Muscle layer of duodenum (tissue), 2 donors: Measurements from ENCODE around the gene ENO2.
"Not testable (repeated sequence)": the region's sequence is repeated elsewhere in the genome, so short reads cannot be mapped to it uniquely, and the experiment has no call there.

ENCODE experiments used
- H3K27ac ChIP-seq: one replicate; pipeline ENCODE4 v1.7.0; 2013; ENCODE audit warnings: mild to moderate bottlenecking, low read length
- H3K27me3 ChIP-seq: one replicate; pipeline ENCODE4 v1.7.0; 2013; ENCODE audit warnings: low read depth, mild to moderate bottlenecking, control low read depth, low read length
- H3K36me3 ChIP-seq, 2 donors: one replicate each; pipeline ENCODE4 v1.7.0; 2013; ENCODE audit warnings: low read length in 2 of 2, control low read depth in 1 of 2, mild to moderate bottlenecking in 1 of 2; ENCODE audit not compliant: insufficient read depth in 2 of 2, control insufficient read depth in 1 of 2
- H3K4me1 ChIP-seq, 2 donors: one replicate each; pipeline ENCODE4 v1.7.0; 2013; ENCODE audit warnings: low read length in 2 of 2, mild to moderate bottlenecking in 2 of 2, control low read depth in 1 of 2, moderate library complexity in 1 of 2; ENCODE audit not compliant: insufficient read depth in 2 of 2, control insufficient read depth in 1 of 2
- H3K4me3 ChIP-seq, 2 donors: one replicate each; pipeline ENCODE4 v1.7.0; 2013; ENCODE audit warnings: low read length in 2 of 2, low read depth in 1 of 2, mild to moderate bottlenecking in 1 of 2
- H3K9me3 ChIP-seq, 2 donors: one replicate each; pipeline ENCODE4 v1.7.0; 2013; ENCODE audit warnings: low read length in 2 of 2, control low read depth in 1 of 2, mild to moderate bottlenecking in 1 of 2; ENCODE audit not compliant: control insufficient read depth in 1 of 2
- donor health status: healthy.

ENO2 gene

DNA sequence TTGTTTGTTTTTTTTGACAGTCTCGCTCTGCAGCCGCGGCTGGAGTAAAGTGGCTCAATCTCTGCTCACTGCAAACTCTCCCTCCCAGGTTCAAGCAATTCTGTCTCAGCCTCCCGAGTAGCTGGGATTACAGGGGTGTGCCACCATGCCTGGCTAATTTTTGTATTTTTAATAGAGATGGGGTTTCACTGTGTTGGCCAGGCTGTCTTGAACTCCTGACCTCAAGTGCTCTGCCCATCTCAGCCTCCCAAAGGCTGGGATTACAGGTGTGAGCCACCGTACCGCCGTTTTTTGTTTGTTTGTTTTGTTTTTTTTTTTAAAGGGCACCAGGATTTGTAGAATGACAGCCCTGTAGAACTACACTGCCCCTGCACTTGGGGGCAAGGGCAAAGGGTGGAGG lies 25.6 kb upstream of the ENO2 start:
- not testable (repeated sequence) for H3K9me3 ChIP-seq, H3K27ac ChIP-seq, H3K4me3 ChIP-seq, H3K27me3 ChIP-seq, H3K4me1 ChIP-seq
- H3K36me3 ChIP-seq: peaks cover 5 to 15% of the 10 kb centered on the region in 2 donors

DNA sequence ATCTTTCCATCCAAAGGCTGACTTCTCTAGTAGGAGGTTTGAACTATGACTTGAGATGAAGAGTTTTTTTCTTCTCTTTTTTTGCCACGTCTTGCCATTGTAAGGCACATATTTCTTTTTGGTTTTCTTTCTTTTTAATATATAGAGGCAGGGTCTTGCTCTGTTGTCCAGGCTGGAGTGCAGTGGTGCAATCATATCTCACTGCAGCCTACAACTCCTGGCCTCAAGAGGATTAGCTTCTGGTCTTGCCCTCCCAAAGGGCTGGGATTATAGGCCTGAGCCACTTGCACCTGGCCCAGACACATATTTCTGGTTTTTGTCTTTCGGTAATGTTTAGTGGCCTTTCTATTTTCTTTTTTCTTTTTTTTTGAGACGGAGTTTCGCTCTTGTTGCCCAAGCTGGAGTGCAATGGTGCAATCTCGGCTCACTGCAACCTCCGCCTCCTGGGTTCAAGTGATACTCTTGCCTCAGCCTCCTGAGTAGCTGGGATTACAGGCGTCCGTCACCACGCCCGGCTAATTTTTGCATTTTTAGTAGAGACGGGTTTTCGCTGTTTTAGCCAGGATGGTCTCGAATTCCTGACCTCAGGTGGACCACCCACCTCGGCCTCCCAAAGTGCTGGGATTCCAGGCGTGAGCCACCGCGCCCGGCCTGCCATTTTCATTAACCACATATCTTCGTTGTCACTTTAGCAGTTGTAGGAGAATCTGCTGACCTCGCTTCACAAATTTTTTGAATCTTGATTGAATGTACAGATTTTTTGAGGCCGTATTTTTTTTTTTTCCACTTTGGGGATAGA lies 24.4 kb upstream of the ENO2 start:
- not testable (repeated sequence) for H3K4me3 ChIP-seq, H3K9me3 ChIP-seq, H3K27me3 ChIP-seq, H3K36me3 ChIP-seq, H3K4me1 ChIP-seq
- peak overlapping the region; percentile 88 for H3K27ac ChIP-seq

DNA sequence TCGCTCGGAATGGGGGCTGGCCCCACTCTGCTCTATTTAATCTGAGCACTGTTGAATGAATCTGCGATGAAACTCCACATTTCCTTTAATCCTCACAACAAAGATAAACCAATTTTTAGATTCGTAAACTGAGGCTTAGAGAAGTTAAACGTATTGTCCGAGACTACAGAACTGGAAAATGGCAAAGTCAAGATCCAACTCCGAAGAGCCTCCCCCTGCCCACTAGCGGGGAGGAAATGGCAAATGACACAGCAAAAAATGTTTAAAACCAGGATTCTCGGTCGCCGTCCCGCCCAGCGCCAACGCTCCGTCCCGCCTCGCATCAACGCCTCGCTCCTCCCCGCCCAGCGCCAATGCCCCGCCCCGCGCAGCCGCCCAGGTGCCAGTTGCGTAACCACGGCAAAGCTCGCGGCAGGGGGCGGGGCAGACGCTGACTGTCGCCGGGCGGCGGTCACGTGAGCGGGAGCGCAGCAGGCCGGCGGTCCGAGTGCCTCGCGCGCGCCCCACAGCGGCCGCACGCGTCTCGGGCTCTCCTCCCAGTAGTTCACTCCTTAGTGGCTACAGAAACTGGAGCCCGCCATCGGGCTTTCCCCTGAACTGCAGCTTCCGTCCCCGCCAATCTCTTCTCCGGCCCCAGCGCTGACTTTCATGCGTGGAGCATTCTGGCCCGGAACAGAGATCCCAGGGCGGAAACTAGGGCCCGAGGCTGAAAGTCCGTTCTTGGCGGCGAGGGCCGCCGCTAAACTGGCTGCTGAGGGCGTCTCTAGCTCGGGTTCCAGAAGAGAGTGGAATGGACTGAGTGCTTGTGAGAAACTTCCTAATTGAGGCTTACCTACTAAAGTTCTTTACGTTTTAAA lies 23.4 kb upstream of the ENO2 start:
- Histone ChIP-seq H3K27me3 (no peaks in the 10 kb centered on the region), H3K4me1 (no peaks in the 10 kb centered on the region), H3K9me3 (no peaks in the 10 kb centered on the region), H3K36me3 (peaks cover 0 to 4% of the 10 kb centered on the region in 2 donors), H3K27ac (peak overlapping the region; percentile 89), H3K4me3 (peak overlapping the region; percentile 65 to 85)

DNA sequence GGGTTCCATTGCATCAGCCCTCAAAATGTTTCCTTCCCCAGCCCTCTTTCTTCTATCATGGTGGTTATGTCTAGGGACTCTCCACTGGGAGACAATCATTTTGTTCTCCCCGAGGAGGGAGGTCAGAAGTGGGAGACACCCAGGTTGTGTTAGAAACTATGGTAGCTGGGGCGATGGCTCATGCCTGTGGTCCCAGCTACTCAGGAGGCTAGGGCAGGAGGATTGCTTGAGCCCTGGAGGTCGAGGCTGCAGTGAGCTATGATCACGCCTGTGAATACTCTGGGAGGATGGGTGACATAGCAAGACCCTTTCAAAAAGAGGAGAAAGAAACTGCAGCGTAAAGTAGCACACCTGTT lies 22.8 kb upstream of the ENO2 start:
- H3K27ac ChIP-seq: peak overlapping the region; percentile 89
- peak overlapping the region; percentile 65 to 85 for H3K4me3 ChIP-seq
- no peaks in the 10 kb centered on the region for H3K9me3 ChIP-seq
- H3K27me3 ChIP-seq: no peaks in the 10 kb centered on the region
- peaks cover 0 to 4% of the 10 kb centered on the region in 2 donors for H3K36me3 ChIP-seq
- no peaks in the 10 kb centered on the region for H3K4me1 ChIP-seq

DNA sequence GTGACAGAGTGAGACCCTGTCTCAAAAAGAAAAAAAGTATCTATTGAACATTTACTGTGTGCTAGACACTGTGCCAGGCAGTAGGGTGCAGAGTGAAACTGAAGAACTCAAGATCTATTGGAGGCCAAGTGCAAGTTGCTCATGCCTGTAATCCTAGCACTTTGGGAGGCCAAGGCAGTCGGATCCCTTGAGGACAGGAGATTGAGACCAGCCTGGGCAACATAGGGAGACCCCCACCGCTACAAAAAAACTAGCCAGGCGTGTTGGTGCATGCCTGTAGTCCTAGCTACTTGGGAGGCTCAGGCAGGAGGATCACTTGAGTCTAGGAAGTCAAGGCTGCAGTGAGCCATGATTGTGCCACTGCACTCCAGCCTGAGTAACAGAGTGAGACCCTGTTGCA lies 21.7 kb upstream of the ENO2 start:
- H3K4me1 ChIP-seq: not testable (repeated sequence)

DNA sequence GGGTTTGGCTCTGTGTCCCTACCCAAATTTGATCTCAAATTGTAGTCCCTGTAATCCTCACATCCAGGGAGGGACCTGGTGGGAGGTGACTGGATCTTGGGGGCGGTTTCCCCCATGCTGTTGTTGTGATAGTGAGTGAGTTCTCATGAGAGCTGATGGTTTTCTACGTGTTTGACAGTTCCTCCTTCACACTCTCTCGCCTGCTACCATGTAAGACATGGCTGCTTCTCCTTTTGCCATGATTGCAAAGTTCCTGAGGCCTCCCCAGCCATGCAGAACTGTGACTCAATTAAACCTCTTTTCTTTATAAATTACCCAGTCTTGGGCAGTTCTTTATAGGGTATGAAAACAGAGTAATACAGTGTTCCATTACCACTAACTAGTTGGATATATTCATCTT lies 20.1 kb upstream of the ENO2 start:
- no peak overlapping the region for H3K4me3 ChIP-seq
- no peaks in the 10 kb centered on the region for H3K9me3 ChIP-seq
- H3K4me1 ChIP-seq: peaks cover 0 to under 1% of the 10 kb centered on the region in 2 donors
- no peak overlapping the region for H3K27ac ChIP-seq
- peaks cover 0 to 4% of the 10 kb centered on the region in 2 donors for H3K36me3 ChIP-seq
- H3K27me3 ChIP-seq: no peaks in the 10 kb centered on the region

More for the DNA sequence above, 21.7 kb upstream of the ENO2 start:
- not testable (repeated sequence) for H3K4me3 ChIP-seq, H3K27ac ChIP-seq, H3K27me3 ChIP-seq, H3K9me3 ChIP-seq, H3K36me3 ChIP-seq

DNA sequence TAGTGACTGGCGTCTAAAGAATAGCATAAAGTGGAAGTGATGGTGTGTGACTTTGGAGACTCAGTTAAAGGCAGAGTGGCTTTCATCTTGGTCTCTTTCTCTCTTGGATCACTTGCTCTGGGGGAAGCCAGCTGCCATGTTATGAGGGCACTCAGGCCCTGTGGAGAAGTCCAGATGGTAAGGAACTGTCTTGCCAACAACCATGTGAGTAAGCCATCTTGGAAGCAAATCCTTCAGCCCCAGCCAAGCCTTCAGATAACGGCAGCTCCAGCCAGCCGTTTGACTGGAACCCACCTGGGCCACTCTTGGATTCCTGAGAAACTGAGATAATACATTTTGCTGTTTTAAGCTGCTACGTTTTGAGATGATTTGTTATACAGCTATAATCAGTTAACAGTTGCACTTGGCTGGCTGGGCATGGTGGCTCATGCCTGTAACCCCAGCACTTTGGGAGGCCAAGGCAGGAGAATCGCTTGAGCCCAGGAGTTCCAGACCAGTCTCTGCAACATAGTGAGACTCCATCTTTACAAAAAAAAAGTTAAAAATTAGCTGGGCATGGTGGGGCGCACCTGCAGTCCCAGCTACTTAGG lies 17.4 kb upstream of the ENO2 start:
- Histone ChIP-seq H3K36me3 (no peaks in the 10 kb centered on the region), H3K27me3 (no peaks in the 10 kb centered on the region), H3K27ac (no peak overlapping the region), H3K4me3 (no peak overlapping the region), H3K4me1 (peaks cover 0 to 6% of the 10 kb centered on the region in 2 donors), H3K9me3 (no peaks in the 10 kb centered on the region)

DNA sequence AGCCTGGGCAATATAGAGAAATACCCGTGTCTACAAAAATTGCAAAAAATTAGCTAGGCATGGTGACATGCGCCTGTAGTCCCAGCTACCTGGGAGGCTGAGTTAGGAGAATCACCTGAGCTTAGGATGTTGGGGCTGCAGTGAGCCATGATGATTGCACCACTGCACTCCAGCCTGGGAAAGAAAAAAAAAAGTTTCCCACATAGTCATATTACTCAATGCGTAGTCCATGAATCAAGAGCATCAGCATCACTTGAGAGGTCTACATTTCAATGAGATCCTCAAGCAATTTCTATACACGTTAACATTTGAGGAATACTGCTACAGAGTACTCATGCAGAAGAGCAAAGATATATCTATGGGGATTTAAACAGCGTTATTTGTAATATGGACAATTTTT lies 15.0 kb upstream of the ENO2 start:
- Histone ChIP-seq H3K4me1 (peaks cover 5 to 6% of the 10 kb centered on the region in 2 donors), H3K4me3 (no peak overlapping the region), H3K36me3 (no peaks in the 10 kb centered on the region), H3K27ac (no peak overlapping the region), H3K27me3 (no peaks in the 10 kb centered on the region), H3K9me3 (no peaks in the 10 kb centered on the region)

DNA sequence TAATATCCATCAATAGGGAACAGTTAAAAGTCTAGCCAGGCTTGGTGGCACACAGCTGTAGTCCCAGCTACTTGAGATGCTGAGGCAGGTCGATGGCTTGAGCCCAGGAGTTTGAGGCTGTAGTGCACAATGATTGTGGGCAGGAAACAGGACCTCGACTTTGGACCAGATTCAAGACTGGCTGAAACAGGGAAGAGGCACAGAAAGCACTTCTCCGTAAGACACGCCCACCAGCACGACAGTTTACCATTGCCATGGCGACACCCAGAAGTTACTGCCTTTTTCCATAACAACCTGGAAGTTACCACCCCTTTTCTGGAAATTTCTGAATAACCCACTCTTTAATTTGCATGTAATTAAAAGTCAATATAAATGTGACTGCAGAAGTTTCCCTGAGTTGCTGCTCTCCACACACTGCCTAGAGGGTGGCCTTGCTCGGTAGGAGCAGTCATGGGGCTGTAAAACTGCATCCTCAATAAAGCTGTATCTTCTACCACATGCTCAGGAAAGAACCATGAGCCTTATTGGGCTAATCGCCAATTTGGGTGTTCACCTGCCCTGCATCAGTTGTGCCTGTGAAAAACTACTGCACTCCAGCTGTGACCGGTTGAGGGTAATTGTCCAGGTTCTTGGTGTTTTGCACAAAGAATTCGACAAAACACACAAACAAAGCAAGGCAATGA lies 14.4 kb upstream of the ENO2 start:
- Histone ChIP-seq H3K4me1 (peaks cover 5 to 8% of the 10 kb centered on the region in 2 donors), H3K27ac (no peak overlapping the region), H3K27me3 (no peaks in the 10 kb centered on the region), H3K4me3 (no peak overlapping the region), H3K36me3 (no peaks in the 10 kb centered on the region), H3K9me3 (no peaks in the 10 kb centered on the region)

DNA sequence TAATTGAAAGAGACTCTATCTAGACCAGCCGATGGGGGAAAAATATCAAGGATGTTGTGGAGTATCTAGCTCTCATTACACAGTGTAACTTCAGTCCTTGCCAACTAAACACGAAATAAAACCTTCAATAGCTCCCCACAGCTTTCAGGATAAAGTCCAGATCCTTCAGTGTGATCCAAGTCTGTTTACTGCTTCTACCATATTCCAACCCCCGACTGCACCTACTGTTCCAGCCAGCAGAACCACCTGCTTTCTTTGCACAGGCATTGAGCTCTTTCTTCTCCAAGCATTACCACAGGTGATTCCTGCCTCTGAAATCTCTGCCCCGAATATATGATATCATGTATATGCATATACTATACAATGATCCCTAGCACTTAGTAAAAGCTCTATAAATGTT lies 11.9 kb upstream of the ENO2 start:
- Histone ChIP-seq H3K36me3 (peaks cover 4 to 9% of the 10 kb centered on the region in 2 donors), H3K27me3 (no peaks in the 10 kb centered on the region), H3K4me3 (no peak overlapping the region)

DNA sequence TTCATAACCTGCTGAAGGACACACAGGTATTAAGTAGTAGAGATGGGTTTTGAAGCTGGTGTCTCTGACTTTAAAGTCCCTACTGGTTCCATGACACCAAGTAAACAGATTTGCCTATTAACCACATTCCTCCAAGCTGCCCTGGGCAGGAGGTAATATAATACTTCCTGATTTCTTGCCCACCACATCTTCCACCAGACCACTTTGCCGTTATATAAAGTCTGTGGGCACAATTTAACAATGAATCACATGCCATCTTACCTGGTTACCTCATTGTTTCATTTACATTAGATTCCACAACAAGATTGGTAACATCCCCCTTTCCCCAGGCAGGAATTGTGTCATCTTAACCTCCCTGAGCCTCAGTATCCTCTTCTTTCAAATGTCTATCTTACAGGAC lies 10.7 kb upstream of the ENO2 start:
- Histone ChIP-seq H3K36me3 (peaks cover 4 to 12% of the 10 kb centered on the region in 2 donors), H3K4me3 (peak overlapping the region in 1 of 2 donors; percentile 95), H3K4me1 (peaks cover 5 to 12% of the 10 kb centered on the region in 2 donors), H3K27ac (no peak overlapping the region), H3K9me3 (no peaks in the 10 kb centered on the region), H3K27me3 (no peaks in the 10 kb centered on the region)

More for the DNA sequence above, 11.9 kb upstream of the ENO2 start:
- Histone ChIP-seq H3K9me3 (no peaks in the 10 kb centered on the region), H3K4me1 (peaks cover 5 to 12% of the 10 kb centered on the region in 2 donors), H3K27ac (no peak overlapping the region)
